Measurements from ENCODE around the gene SAXO2.
"Not testable (repeated sequence)": the region's sequence is repeated elsewhere in the genome, so short reads cannot be mapped to it uniquely, and the experiment has no call there.

SAXO2 gene

DNA sequence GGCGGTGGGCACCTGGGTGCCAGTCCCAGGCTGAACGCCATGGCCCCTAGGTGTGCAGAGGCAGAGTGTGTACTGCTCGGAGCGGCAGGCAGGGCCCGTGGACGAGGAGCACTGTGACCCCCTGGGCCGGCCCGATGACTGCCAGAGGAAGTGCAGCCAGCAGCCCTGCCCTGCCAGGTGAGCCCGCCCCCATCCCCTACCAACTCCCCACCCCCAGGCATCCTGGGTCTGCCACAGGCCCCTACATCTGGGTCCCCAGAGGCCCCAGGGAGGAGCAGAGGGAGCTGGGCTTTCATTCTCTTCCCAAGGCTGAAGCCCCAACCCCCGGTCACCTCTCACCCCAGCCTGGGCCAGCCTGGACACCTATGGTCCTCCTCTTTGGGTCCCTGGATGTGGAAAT, 63.0 kb downstream of the SAXO2 start:
- H3K4me3 ChIP-seq; H3K36me3 ChIP-seq; H3K9me3 ChIP-seq; H3K27me3 ChIP-seq; H3K27ac ChIP-seq; H3K4me1 ChIP-seq; intact Hi-C loops (cut with DNase I; ENCODE audit: low total_unique reads): not testable (repeated sequence)
- peak in 1 of 2 donors; percentile 58 for DNase-seq

DNA sequence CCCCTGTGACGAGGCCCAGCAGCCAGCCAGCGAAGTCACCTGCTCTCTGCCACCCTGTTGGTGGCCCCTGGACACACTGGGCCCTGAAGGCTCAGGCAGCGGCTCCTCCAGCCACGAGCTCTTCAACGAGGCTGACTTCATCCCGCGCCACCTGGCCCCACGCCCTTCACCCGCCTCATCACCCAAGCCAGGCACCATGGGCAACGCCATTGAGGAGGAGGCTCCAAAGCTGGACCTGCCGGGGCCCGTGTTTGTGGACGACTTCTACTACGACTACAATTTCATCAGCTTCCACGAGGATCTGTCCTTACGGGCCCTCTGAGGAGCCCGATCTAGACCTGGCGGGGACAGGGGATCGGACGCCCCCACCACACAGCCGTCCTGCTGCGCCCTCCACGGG, 64.3 kb downstream of the SAXO2 start:
- H3K4me1 ChIP-seq; H3K4me3 ChIP-seq; H3K27ac ChIP-seq; H3K9me3 ChIP-seq; H3K36me3 ChIP-seq; intact Hi-C loops (cut with DNase I; ENCODE audit: low total_unique reads); H3K27me3 ChIP-seq: not testable (repeated sequence)
- DNase-seq, result peak in 1 of 2 donors; percentile 63

DNA sequence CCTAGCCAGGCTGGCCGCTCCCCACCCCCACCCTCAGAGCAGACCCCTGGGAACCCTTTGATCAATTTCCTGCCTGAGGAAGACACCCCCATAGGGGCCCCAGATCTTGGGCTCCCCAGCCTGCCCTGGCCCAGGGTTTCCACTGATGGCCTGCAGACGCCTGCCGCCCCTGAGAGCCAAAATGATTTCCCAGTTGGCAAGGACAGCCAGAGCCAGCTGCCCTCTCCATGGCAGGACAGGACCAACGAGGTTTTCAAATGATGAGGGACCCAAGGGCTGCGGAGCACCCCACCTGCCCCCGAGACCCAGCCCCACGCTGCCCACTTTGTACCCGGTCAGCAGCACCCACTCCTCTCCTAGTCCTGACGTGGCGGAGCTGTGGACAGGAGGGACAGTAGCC, 64.8 kb downstream of the SAXO2 start:
- H3K4me3 ChIP-seq; H3K9me3 ChIP-seq; H3K27ac ChIP-seq; H3K27me3 ChIP-seq; intact Hi-C loops (cut with DNase I; ENCODE audit: low total_unique reads); H3K4me1 ChIP-seq; H3K36me3 ChIP-seq: not testable (repeated sequence)
- peak in 1 of 2 donors; percentile 33 for DNase-seq

DNA sequence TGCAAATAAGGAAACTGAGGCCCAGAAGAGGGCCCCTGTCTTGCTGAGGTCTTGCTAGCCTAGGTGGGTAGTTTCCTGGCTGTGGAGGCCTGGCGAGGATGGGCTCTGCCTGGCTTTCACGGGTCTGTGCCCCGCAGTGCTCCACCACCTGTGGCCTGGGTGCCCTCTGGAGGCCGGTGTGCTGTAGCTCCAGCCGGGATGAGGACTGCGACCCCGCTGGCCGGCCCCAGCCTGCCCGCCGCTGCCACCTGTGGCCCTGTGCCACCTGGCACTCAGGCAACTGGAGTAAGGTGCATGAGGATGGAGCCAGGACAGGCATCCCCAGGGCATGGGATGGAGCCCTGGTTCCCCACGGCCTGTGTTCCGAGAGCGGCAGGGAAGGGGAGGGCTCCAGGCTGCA, 66.4 kb downstream of the SAXO2 start:
- H3K4me1 ChIP-seq; intact Hi-C loops (cut with DNase I; ENCODE audit: low total_unique reads); H3K9me3 ChIP-seq; DNase-seq; H3K4me3 ChIP-seq; H3K36me3 ChIP-seq; H3K27ac ChIP-seq; H3K27me3 ChIP-seq: not testable (repeated sequence)

DNA sequence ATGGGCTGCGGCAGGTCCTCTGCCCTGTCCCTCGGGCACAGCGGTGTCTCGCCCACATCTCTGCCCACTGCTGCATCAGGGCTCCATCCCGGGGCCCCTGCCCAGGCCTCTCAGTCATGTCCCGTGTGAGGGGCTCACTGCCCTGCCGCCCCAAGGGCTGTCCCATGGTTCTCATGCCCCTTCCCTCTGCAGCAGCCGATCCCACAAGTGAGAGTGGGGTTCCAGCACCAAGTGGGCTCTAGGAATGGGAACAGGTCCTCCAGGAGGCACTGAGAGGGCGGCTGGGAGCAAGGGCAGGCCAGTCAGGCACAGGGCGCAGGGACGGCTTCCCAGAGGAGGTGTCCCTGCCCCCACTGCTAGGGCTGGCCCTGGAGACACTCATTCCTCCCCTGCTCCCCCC, 68.3 kb downstream of the SAXO2 start:
- intact Hi-C loops (cut with DNase I; ENCODE audit: low total_unique reads); H3K27me3 ChIP-seq; H3K4me1 ChIP-seq; H3K27ac ChIP-seq; H3K4me3 ChIP-seq; H3K36me3 ChIP-seq; H3K9me3 ChIP-seq: not testable (repeated sequence)
- peak in 1 of 2 donors; percentile 24 for DNase-seq

DNA sequence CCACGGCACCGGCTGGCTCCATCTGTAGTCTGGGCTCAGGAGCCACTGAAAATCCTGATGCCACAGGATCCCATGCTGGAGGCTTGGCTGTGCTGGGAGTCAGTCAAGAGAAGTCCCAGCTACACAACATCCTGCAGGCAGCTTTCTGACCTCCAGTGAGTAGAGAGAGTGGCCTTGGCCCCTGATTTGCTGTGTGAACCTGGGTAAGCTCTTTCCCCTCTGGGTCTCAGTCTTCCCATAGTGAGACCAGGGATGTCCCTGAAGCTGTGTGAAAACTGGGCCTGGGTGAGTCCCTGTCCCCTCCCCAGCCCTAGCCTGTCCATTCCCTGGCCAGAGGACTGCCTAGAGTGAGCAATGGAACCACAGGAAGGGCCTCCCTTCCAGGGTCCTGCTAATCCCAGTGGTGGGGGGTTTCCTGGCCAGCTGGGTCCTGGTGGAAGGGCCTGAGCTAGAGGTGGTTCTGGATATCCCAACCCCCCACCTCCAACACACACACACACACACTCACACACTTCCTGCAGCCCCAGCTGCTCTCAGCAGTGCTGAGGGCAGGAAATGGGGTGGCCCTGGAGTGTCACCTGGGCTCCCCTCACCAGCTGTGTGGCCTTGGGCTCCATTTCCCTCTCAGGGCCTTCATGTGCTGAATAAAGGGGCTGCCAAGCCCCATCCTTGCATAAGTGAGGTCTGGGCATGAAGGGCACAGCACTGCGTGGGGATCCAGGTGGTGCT, 69.1 kb downstream of the SAXO2 start:
- H3K4me3 ChIP-seq; H3K27ac ChIP-seq; H3K36me3 ChIP-seq; H3K27me3 ChIP-seq; H3K9me3 ChIP-seq; H3K4me1 ChIP-seq; DNase-seq; intact Hi-C loops (cut with DNase I; ENCODE audit: low total_unique reads): not testable (repeated sequence)

DNA sequence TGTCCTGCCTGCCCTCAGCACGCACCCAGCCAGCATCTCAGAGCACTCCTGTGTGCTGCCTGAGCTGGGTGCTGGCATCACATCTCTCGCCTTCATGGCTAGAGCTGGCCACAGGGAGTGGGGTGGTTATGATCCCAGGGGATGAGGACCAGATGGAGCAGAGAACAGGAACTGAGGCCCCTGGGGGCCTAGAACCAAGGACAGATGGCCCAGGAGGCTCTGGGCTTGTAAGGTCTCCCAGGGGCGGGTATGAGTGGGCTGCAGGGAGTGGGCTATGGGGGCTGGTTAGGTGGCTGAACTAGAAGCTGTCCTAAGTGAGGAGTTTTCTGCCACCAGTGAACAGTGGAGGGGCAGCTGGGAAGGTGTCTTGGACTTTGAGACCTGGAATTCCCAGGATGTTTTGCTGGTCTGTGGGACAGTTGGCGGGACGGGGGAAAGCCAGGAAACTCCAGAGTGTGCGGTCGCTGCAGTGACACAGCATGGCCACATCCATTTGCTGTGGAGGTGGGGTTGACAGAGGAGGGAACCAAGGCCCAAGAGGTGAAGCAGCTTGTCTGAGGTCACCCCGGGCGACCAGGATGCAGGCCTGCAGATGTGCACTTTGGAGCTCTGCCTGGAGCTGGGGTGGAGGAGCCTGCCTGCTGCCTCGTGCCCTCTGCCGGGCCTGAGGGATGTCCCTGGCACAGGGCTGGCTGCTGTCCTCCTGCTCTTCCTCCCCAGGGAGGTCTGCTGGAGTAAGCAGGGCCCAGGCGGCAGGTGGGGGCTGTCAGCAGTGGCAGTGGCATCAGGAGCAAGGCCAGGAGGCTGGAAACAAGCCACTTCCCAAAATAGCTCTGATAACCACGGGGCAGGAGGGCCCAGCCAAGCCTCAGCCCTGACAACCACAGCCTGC, 70.3 kb downstream of the SAXO2 start:
- H3K27me3 ChIP-seq; DNase-seq; H3K4me1 ChIP-seq; intact Hi-C loops (cut with DNase I; ENCODE audit: low total_unique reads); H3K27ac ChIP-seq; H3K4me3 ChIP-seq; H3K9me3 ChIP-seq; H3K36me3 ChIP-seq: not testable (repeated sequence)

DNA sequence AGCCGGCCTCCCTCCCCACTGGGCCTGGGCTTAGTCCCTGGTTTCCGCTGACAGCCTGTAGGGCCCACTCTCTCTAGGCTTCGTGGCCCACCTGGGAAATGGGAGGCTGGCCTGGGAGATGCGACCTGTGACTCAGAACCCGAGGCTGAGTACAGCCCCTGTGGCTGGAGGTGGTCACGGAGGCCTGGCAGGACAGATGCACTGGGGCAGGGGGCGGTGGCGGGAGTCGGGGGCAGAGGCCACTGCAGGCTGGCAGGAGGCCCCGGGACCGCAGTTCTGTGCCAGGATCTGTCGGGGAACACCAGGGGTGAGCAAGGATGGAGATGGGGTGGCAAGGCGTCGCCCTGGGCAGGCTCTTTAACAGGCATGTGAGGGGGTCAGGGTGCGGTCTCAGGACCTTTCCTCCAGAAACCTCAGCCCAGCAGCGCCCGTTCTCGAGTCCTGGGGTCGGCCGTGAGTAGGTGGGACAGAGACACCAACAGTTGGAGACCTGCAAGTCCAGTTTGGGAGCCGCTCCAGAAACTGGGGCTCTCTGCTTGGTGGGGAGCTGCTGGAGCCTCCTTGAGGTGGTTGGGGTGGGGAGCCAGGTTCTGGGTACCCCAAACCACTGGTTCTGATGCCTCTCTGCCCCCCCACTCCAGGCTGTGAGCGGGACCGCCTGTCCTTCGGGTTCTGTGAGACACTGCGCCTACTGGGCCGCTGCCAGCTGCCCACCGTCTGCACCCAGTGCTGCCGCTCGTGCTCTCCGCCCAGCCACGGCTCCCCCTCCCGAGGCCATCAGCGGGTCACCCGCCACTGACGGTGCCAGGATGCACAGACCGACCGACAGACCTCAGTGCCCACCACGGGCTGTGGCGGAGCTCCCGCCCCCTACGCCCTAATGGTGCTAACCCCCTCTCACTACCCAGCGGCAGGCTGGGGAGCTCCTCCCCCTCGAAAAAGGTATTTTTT, 71.3 kb downstream of the SAXO2 start:
- H3K4me3 ChIP-seq; H3K4me1 ChIP-seq; H3K27me3 ChIP-seq; intact Hi-C loops (cut with DNase I; ENCODE audit: low total_unique reads); H3K9me3 ChIP-seq; H3K27ac ChIP-seq; H3K36me3 ChIP-seq: not testable (repeated sequence)
- peak in 1 of 2 donors; percentile 27 for DNase-seq
